ENCODE data around the gene APLP1. TPM values are rescaled to one million over a fixed set of nuclear protein-coding genes. Genes with fewer than 3 reads are reported as not detected.

Gene APLP1
- total RNA-seq, 2 donors from 2014 or later, result 2.6 to 3.7 TPM

GRCh38 chr19:35848486-35848885, 19.9 kb upstream of the APLP1 start:
- Histone ChIP-seq H3K9me3 (no peaks in the 10 kb centered on the region), H3K36me3 (no peaks in the 10 kb centered on the region), H3K4me1 (peaks cover 12% of the 10 kb centered on the region), H3K9ac (ENCODE audit: low read depth in 2 of 2, low read length in 2 of 2) (no peak overlapping the region), H3K4me3 (no peak overlapping the region), H3K27ac (no peak overlapping the region), H3K27me3 (peaks cover 20% of the 10 kb centered on the region)
- TF ChIP-seq CTCF (IDR thresholded peaks at IDR 0.05), result no peak
- intact Hi-C loops (cut with DNase I), result no loop called here
- DNase-seq, result no peak

- Histone ChIP-seq H3K9ac (ENCODE audit: low read depth in 2 of 2, low read length in 2 of 2) (no peak overlapping the region), H3K27me3 (peaks cover 15% of the 10 kb centered on the region), H3K4me1 (peaks cover 9% of the 10 kb centered on the region), H3K27ac (no peak overlapping the region), H3K4me3 (no peak overlapping the region), H3K36me3 (no peaks in the 10 kb centered on the region), H3K9me3 (no peaks in the 10 kb centered on the region)
- TF ChIP-seq CTCF (IDR thresholded peaks at IDR 0.05), result no peak
- intact Hi-C loops (cut with DNase I), result no loop called here
- no peak for DNase-seq
Measured at GRCh38 chr19:35848919-35849505, 19.4 kb upstream of the APLP1 start.

- Histone ChIP-seq H3K9ac (ENCODE audit: low read depth in 2 of 2, low read length in 2 of 2) (no peak overlapping the region), H3K4me3 (no peak overlapping the region), H3K36me3 (no peaks in the 10 kb centered on the region), H3K9me3 (no peaks in the 10 kb centered on the region), H3K4me1 (no peaks in the 10 kb centered on the region), H3K27me3 (peaks cover 13% of the 10 kb centered on the region), H3K27ac (no peak overlapping the region)
- no peak for DNase-seq
- intact Hi-C loops (cut with DNase I), result no loop called here
- TF ChIP-seq CTCF (IDR thresholded peaks at IDR 0.05), result no peak
Measured at GRCh38 chr19:35851213-35852028, 17.0 kb upstream of the APLP1 start.

GRCh38 chr19:35852029-35852780, 16.2 kb upstream of the APLP1 start, which contains the start of gene NPHS1:
TSS of gene NPHS1 (minus strand) at chr19:35852504. CDS start at chr19:35851837, 667 bp downstream.
- no peak for TF ChIP-seq CTCF (IDR thresholded peaks at IDR 0.05)
- Histone ChIP-seq H3K4me3 (no peak within 1 kb of the TSS), H3K4me1 (no peaks in the 10 kb centered on the region), H3K9ac (ENCODE audit: low read depth in 2 of 2, low read length in 2 of 2) (no peak within 1 kb of the TSS), H3K27me3 (peaks cover 21% of the 10 kb centered on the region), H3K36me3 (no peaks in the 10 kb centered on the region), H3K27ac (no peak within 1 kb of the TSS), H3K9me3 (no peaks in the 10 kb centered on the region)
- no peak for DNase-seq
- intact Hi-C loops (cut with DNase I), result no loop called here

GRCh38 chr19:35853038-35853756, 15.2 kb upstream of the APLP1 start:
- Histone ChIP-seq H3K27ac (no peak overlapping the region), H3K9me3 (no peaks in the 10 kb centered on the region), H3K27me3 (peaks cover 21% of the 10 kb centered on the region), H3K4me1 (no peaks in the 10 kb centered on the region), H3K4me3 (no peak overlapping the region), H3K36me3 (no peaks in the 10 kb centered on the region), H3K9ac (ENCODE audit: low read depth in 2 of 2, low read length in 2 of 2) (no peak overlapping the region)
- DNase-seq, result no peak
- intact Hi-C loops (cut with DNase I), result no loop called here
- TF ChIP-seq CTCF (IDR thresholded peaks at IDR 0.05), result no peak

All from colonic mucosa (tissue), 4 donors.